ENCODE data around the gene GALNT10. TPM values are rescaled to one million over a fixed set of nuclear protein-coding genes. Genes with fewer than 3 reads are reported as not detected.

The GALNT10 gene
- total RNA-seq (2011; cell fraction: chromatin; rRNA removed; ENCODE audit: low replicate concordance): 88.6 and 134 TPM in 2 replicates
- 30.5 and 37.0 TPM in 2 replicates for total RNA-seq (2011; cell fraction: nucleolus; rRNA removed)
- 49.3 and 71.1 TPM in 2 replicates for total RNA-seq (2011; cell fraction: nucleoplasm; rRNA removed)
- 12.9 and 15.3 TPM in 2 replicates for total RNA-seq (2014; rRNA removed)
- total RNA-seq (2014; rRNA removed; fragmentation: Illumina TruSeq; extraction: Trizol): 14.0 and 14.4 TPM in 2 replicates
- total RNA-seq (2015; rRNA removed; fragmentation: Illumina TruSeq; extraction: Trizol): 13.3 and 13.5 TPM in 2 replicates
- 23.8 and 24.6 TPM in 2 replicates for total RNA-seq (2021)
- polyA plus RNA-seq (2011; rRNA removed): 22.8 and 37.1 TPM in 2 replicates
- polyA plus RNA-seq (2011; cell fraction: cytosol; rRNA removed): 9.9 and 17.6 TPM in 2 replicates
- polyA plus RNA-seq (2011; cell fraction: nucleus; rRNA removed): 18.9 and 35.9 TPM in 2 replicates
- polyA plus RNA-seq (2012): 15.4 and 20.0 TPM in 2 replicates
- polyA plus RNA-seq (2014; fragmentation: Illumina TruSeq; extraction: Trizol): 25.2 and 32.9 TPM in 2 replicates
- 1 to 10 TPM; 4.6 to 5.2 TPM for polyA plus RNA-seq (2014; fragmentation: Nextera tagmentation; extraction: Ambion mirVana)
- 10.2 and 12.1 TPM in 2 replicates for polyA plus RNA-seq (2014; rRNA removed)
- polyA minus RNA-seq (2011; rRNA and poly(A)+ RNA removed): 38.8 and 57.4 TPM in 2 replicates
- polyA minus RNA-seq (2011; cell fraction: cytosol; rRNA and poly(A)+ RNA removed): 16.7 and 17.4 TPM in 2 replicates
- 14.3 and 21.5 TPM in 2 replicates for polyA minus RNA-seq (2011; cell fraction: nucleus; rRNA and poly(A)+ RNA removed)
- percentile 63 among the genes with signal in this experiment for Bru-seq, nascent RNA
- BruChase-seq, experiment 1, labeled RNA remaining after a 2-hour chase: percentile 58 among the genes with signal in this experiment
- BruChase-seq, experiment 2, labeled RNA remaining after a 6-hour chase: percentile 55 among the genes with signal in this experiment
- long read RNA-seq, experiment 1, full-length matches to known transcripts: 6 of 52 reads
- long read RNA-seq, experiment 1, partial matches to known transcripts: 39 of 52 reads
- long read RNA-seq, experiment 1, other reads (novel, unspliced or antisense): 7 of 52 reads
- long read RNA-seq, experiment 2, full-length matches to known transcripts: 14 of 39 reads
- long read RNA-seq, experiment 2, partial matches to known transcripts: 1 of 39 reads
- long read RNA-seq, experiment 2, other reads (novel, unspliced or antisense): 24 of 39 reads
- long read RNA-seq, experiment 3, full-length matches to known transcripts: 1 of 6 reads
- long read RNA-seq, experiment 3, partial matches to known transcripts: 1 of 6 reads
- long read RNA-seq, experiment 3, other reads (novel, unspliced or antisense): 4 of 6 reads

GRCh38 chr5:154190595-154191304 is at the start of gene GALNT10:
Gene GALNT10 (plus strand): TSS chr5:154190733. CDS start chr5:154190867, 134 bp downstream.
- peak within 1 kb of the TSS; percentile 75 for H3K4me3 ChIP-seq
- no peaks in the 10 kb centered on the region for H3K9me3 ChIP-seq (replicated peaks; ENCODE audit: control insufficient read depth, insufficient read depth, low read depth, low read length)
- H2AFZ ChIP-seq (ENCODE audit: low read depth, low read length): peak within 1 kb of the TSS; percentile 94
- peaks cover 11% of the 10 kb centered on the region; the same call in 2 of the 3 replicates for H3K36me3 ChIP-seq (ENCODE audit: control insufficient read depth, insufficient read depth, low read length)
- ChIA-PET POLR2A (interaction anchor here (0.7 to 4.0 kb wide), 8 partner anchors 8 to 257 kb away, joined by 3 to 17 read pairs (median 4); no protein-coding TSS in a partner anchor), CTCF (ENCODE audit: low intra/inter-chr PET ratio) (no interaction called here)
- H4K20me1 ChIP-seq (replicated peaks; ENCODE audit: control insufficient read depth, insufficient read depth, low read length): no peaks in the 10 kb centered on the region
- H3K27me3 ChIP-seq (ENCODE audit: control insufficient read depth in 2 of 2, insufficient read depth in 2 of 2, low read length in 2 of 2): no peaks in the 10 kb centered on the region
- H3K9ac ChIP-seq (ENCODE audit: insufficient read depth in 1 of 2, low read depth in 2 of 2, low read length in 2 of 2): peak within 1 kb of the TSS; percentile 79 to 97
- no peaks in the 10 kb centered on the region for H3K9me1 ChIP-seq (ENCODE audit: control insufficient read depth, insufficient read depth, low read length)
- intact Hi-C loops (cut with micrococcal nuclease) (no loop called here), in situ Hi-C loops (cut with MboI) (no loop called here)
- no TSS peak for BruUV-seq (replicated peaks)
- H3K79me2 ChIP-seq (ENCODE audit: control insufficient read depth, insufficient read depth, low read length): peaks cover 37% of the 10 kb centered on the region
- peak within 1 kb of the TSS; percentile 95 for H3K4me2 ChIP-seq (ENCODE audit: insufficient read depth, low read length)
- 1% methylated on average over 41 of the region's 84 CpGs for WGBS (ENCODE audit: insufficient coverage, low coverage, missing lambda C conversion rate)
- FAIRE-seq: no peak
- peak; percentile 77 to 89 (median 86) for DNase-seq (ENCODE audit: extremely low read depth in 1 of 4, low spot score in 3 of 4)
- H3K4me1 ChIP-seq (replicated peaks in 1 of 2; ENCODE audit: control insufficient read depth in 2 of 2, insufficient read depth in 2 of 2, low read length in 2 of 2): peaks cover 21 to 22% of the 10 kb centered on the region in 2 experiments; a peak in 4 of 5 replicates
- ATAC-seq: peak; percentile 82
- peak within 1 kb of the TSS; percentile 71 for H3K27ac ChIP-seq (ENCODE audit: extremely low read depth, low read depth, low read length)
- TF ChIP-seq ZNF146 (CRISPR knock-in tag; IDR thresholded peaks at IDR 0.05; ENCODE audit: unreplicated experiment) (no peak), CREB3 (tag; conservative IDR thresholded peaks at IDR 0.05; ENCODE audit: low read depth) (no peak), SRSF9 (IDR thresholded peaks at IDR 0.05; ENCODE audit: borderline replicate concordance, low read depth, low read length) (no peak), BACH1 (tag; IDR thresholded peaks at IDR 0.05) (no peak), PREB (CRISPR knock-in tag; IDR thresholded peaks at IDR 0.05) (no peak), DNMT1 (IDR thresholded peaks at IDR 0.05) (no peak), NFIX (CRISPR knock-in tag; IDR thresholded peaks at IDR 0.05; ENCODE audit: low read depth) (no peak), NFXL1 (CRISPR knock-in tag; IDR thresholded peaks at IDR 0.05) (no peak), ZBTB33 (CRISPR knock-in tag; IDR thresholded peaks at IDR 0.05) (no peak), ZNF830 (CRISPR knock-in tag; IDR thresholded peaks at IDR 0.05) (no peak), DACH1 (IDR thresholded peaks at IDR 0.05; ENCODE audit: partially characterized antibody) (no peak), ZNF707 (CRISPR knock-in tag; conservative IDR thresholded peaks at IDR 0.05) (no peak), ZNF551 (CRISPR knock-in tag; IDR thresholded peaks at IDR 0.05) (no peak)

Measured in K562 (cell line).